Mucosa of descending colon (tissue), 3 donors: Measurements from ENCODE around the gene DDX11. TPM values are rescaled to one million over a fixed set of nuclear protein-coding genes. Genes with fewer than 3 reads are reported as not detected.
A peak's percentile ranks its signal among the peaks of the same experiment; 100 is the strongest.
"Not testable (repeated sequence)": the region's sequence is repeated elsewhere in the genome, so short reads cannot be mapped to it uniquely, and the experiment has no call there.

ENCODE experiments used
- ATAC-seq: fragments of 200-7000 bp; cut with Tn5 transposase; one replicate; pipeline ENCODE4 v1.9.1; 2020; ENCODE audit warnings: mild to moderate bottlenecking, moderate library complexity
- DNase-seq, 3 donors: peaks; one replicate each; pipeline ENCODE4 v3.0.0-alpha.2; 2020
- H3K36me3 ChIP-seq: fragments of 200-600 bp; one replicate; pipeline ENCODE4 v1.8.0; 2021; ENCODE audit warnings: low read depth, mild to moderate bottlenecking
- H3K4me1 ChIP-seq: fragments of 200-600 bp; one replicate; pipeline ENCODE4 v1.8.0; 2021; ENCODE audit warnings: low read depth, mild to moderate bottlenecking
- H3K4me3 ChIP-seq: fragments of 200-600 bp; one replicate; pipeline ENCODE4 v1.8.0; 2021; ENCODE audit warnings: mild to moderate bottlenecking
- H3K9me3 ChIP-seq: fragments of 200-600 bp; one replicate; pipeline ENCODE4 v1.8.0; 2021; ENCODE audit warnings: mild to moderate bottlenecking
- intact Hi-C, 2 donors: fragments of 100-400 bp; cut with DNase I in 1 of 2; cut with micrococcal nuclease in 1 of 2; formaldehyde crosslinking; loops; one replicate each; pipeline versions ENCODE4 v1.11.0 to v1.11.1; 2022; cut with DNase I, micrococcal nuclease
- total RNA-seq, 3 donors: library from RNA; stranded (reverse); fragmentation: NEBNext Ultra II Directional in 2 of 3; extraction: Animal tissue kit (Norgen Biotek cat#: 25700) in 2 of 3; gene quantifications; one replicate each; pipeline versions ENCODE4 v1.2.1 to v1.2.4, GENCODE V29; 2021 to 2023
- TF ChIP-seq, protein P1 (sequence below): fragments of 200-600 bp; IDR thresholded peaks from one replicate; pipeline ENCODE4 v1.8.0; 2022; ENCODE audit warnings: antibody characterized with exemption, mild to moderate bottlenecking
- donor health status: DM: no; HTN: no; CAD: no; lungs with moderate emphysema.
- donor health status: DM: no; HTN: no; CAD: no.
- donor health status: DM: no; HTN: yes; CAD: no.

The DDX11 gene
- total RNA-seq, 3 donors from 2014 or later, result 36.3 to 49.7 (median 37.1) TPM

- H3K4me1 ChIP-seq, ATAC-seq, DNase-seq, intact Hi-C loops, H3K9me3 ChIP-seq, H3K36me3 ChIP-seq, H3K4me3 ChIP-seq: not testable (repeated sequence)
Measured at GRCh38 chr12:31087486-31087885, 13.8 kb downstream of the DDX11 start.

DNA sequence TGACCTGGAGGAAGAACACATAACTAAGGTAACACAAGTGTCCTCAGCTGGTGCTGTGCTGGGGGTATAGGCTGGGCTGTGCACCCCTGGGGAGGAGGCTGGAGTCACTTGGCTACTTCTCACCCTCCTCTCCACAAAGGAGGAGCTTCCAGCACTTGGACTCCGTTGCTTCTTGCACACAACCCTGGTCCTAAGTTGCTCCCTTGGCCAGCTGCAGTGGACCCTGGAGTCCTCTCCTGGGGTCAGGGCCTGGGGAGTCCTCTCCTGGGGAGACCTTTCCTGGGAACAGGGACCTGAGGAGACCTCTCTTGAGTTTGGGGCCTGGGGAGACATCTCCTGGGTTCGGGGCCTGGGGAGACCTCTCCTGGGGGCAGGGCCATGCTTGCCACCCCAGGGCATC is 14.3 kb downstream of the DDX11 start:
- intact Hi-C loops, H3K9me3 ChIP-seq, DNase-seq, ATAC-seq, H3K4me1 ChIP-seq, H3K36me3 ChIP-seq, H3K4me3 ChIP-seq: not testable (repeated sequence)

- no peaks in the 10 kb centered on the region for H3K4me1 ChIP-seq
- ATAC-seq, result no peak
- no peak overlapping the region for H3K4me3 ChIP-seq
- TF ChIP-seq, protein P1, sequence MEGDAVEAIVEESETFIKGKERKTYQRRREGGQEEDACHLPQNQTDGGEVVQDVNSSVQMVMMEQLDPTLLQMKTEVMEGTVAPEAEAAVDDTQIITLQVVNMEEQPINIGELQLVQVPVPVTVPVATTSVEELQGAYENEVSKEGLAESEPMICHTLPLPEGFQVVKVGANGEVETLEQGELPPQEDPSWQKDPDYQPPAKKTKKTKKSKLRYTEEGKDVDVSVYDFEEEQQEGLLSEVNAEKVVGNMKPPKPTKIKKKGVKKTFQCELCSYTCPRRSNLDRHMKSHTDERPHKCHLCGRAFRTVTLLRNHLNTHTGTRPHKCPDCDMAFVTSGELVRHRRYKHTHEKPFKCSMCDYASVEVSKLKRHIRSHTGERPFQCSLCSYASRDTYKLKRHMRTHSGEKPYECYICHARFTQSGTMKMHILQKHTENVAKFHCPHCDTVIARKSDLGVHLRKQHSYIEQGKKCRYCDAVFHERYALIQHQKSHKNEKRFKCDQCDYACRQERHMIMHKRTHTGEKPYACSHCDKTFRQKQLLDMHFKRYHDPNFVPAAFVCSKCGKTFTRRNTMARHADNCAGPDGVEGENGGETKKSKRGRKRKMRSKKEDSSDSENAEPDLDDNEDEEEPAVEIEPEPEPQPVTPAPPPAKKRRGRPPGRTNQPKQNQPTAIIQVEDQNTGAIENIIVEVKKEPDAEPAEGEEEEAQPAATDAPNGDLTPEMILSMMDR, result no peak
- no peaks in the 10 kb centered on the region for H3K9me3 ChIP-seq
- H3K36me3 ChIP-seq, result no peaks in the 10 kb centered on the region
- intact Hi-C loops, result no loop called here
- DNase-seq, result no peak
Measured at GRCh38 chr12:31089072-31089471, 15.4 kb downstream of the DDX11 start.

- H3K4me1 ChIP-seq, H3K9me3 ChIP-seq, intact Hi-C loops, H3K36me3 ChIP-seq, ATAC-seq, H3K4me3 ChIP-seq, DNase-seq: not testable (repeated sequence)
Measured at GRCh38 chr12:31091629-31092028, 18.0 kb downstream of the DDX11 start.

DNA sequence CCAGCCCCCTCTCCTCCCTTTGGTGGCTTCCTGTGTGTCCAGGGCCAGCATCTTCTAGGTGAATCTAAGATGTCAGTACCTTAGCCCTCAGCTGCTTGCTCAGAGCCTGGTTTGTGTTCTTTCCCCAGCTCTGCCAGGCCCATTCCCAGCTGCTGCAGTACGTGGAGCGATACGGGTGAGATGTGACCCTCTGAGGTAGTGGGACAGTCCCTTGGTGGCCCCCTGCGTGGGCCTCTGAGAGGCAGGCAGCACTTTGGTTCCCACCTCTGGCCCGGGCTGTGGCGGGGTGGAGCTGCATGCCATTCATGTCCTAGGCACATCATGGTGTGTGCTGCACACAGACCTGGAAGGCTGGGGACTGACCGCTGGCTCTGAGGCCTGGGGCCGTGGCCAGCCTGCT is 19.1 kb downstream of the DDX11 start:
- H3K36me3 ChIP-seq, H3K4me1 ChIP-seq, DNase-seq, H3K4me3 ChIP-seq, intact Hi-C loops, H3K9me3 ChIP-seq, ATAC-seq: not testable (repeated sequence)

GRCh38 chr12:31095080-31095860 is 21.6 kb downstream of the DDX11 start:
- intact Hi-C loops, H3K4me3 ChIP-seq, H3K9me3 ChIP-seq, H3K36me3 ChIP-seq, DNase-seq, ATAC-seq, H3K4me1 ChIP-seq: not testable (repeated sequence)

- H3K4me1 ChIP-seq, DNase-seq, H3K4me3 ChIP-seq, intact Hi-C loops, H3K9me3 ChIP-seq, ATAC-seq, H3K36me3 ChIP-seq: not testable (repeated sequence)
Measured at GRCh38 chr12:31096251-31097065, 22.8 kb downstream of the DDX11 start.

DNA sequence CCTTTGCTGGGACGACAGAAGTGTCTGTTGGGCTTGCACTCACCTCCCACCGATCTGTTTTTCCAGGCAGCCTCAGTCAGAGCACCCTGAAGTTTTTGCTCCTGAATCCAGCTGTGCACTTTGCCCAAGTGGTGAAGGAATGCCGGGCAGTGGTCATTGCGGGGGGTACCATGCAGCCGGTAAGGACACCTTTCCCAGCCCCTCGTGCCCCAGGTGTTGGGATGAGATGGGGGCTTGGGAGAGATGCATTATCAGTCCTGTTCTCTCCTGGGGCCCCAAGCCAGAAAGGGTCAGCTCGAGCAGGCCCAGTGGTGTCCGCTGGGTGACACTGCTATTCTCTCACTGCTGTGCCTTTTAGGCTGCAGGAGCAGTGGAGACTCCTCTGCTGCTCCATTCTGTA is 24.2 kb downstream of the DDX11 start:
- H3K4me1 ChIP-seq, ATAC-seq, H3K36me3 ChIP-seq, intact Hi-C loops, H3K4me3 ChIP-seq, H3K9me3 ChIP-seq, DNase-seq: not testable (repeated sequence)

DNA sequence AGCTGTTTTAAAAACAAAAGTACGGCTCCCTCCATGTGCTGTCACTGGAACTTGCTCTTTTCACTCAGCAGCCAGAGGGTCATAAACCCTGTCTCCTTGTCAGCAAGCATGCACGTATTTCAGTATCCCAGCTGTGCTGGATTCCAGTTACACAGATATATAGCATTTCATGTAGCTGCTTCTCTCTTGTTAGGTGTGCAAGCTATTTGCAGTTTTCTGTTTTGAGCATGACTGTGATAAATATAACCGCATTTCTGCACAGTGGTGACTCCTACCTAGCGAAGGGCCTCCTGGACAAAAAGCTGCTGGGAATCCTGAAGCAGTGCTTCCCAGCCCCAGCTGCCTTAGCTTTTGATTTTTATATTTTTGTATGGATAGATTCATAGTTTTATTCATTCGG is 24.7 kb downstream of the DDX11 start:
- H3K4me1 ChIP-seq, H3K9me3 ChIP-seq, ATAC-seq, DNase-seq, H3K4me3 ChIP-seq, H3K36me3 ChIP-seq, intact Hi-C loops: not testable (repeated sequence)

GRCh38 chr12:31098771-31099170 is 25.1 kb downstream of the DDX11 start:
- H3K4me1 ChIP-seq, DNase-seq, H3K4me3 ChIP-seq, H3K9me3 ChIP-seq, intact Hi-C loops, ATAC-seq, H3K36me3 ChIP-seq: not testable (repeated sequence)

DNA sequence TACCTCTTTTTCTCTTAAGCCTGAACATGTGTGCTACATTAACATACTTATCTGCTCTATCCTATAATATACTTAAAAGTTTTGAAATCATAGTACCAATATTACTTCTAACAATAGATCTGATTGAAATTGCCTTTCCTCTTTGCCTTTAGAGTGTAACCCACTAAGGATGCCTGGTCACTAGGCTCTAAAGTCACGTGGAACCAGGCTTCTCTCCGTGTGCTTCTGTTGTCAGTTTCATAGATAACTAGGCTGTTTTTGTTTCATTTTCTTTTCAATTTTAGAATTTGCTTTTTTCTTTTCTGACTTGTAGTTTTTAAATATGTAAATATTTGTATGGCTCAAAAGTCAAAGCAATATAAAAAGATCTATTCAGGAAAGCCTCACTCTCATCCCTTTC is 25.8 kb downstream of the DDX11 start:
- H3K4me3 ChIP-seq, intact Hi-C loops, H3K9me3 ChIP-seq, DNase-seq, H3K36me3 ChIP-seq, ATAC-seq, H3K4me1 ChIP-seq: not testable (repeated sequence)

- H3K4me3 ChIP-seq, intact Hi-C loops, H3K36me3 ChIP-seq, H3K4me1 ChIP-seq, H3K9me3 ChIP-seq: not testable (repeated sequence)
- DNase-seq, result peak in 1 of 3 donors; percentile 72
- ATAC-seq, result peak; percentile 12
Measured at GRCh38 chr12:31100503-31101208, 27.0 kb downstream of the DDX11 start.

DNA sequence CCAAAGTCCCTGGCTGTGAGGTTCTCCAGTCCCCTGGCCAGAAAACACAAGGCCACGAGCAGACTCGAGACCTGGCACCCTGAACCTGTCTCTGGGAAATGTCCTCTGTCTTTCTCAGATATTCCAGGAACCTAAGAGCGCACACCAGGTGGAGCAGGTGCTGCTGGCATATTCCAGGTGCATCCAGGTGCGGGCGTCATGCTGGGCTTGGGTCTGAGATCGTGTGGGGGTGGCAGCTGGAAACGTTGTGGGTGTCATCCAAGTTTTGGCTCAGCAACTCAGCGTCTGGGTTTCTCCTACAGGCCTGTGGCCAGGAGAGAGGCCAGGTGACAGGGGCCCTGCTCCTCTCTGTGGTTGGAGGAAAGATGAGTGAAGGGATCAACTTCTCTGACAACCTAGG is 28.5 kb downstream of the DDX11 start:
- H3K36me3 ChIP-seq, H3K9me3 ChIP-seq, DNase-seq, intact Hi-C loops, ATAC-seq, H3K4me3 ChIP-seq, H3K4me1 ChIP-seq: not testable (repeated sequence)
